SK-N-MC (cell line): ENCODE results near the gene FAM187B.
"Not testable (repeated sequence)": the region's sequence is repeated elsewhere in the genome, so short reads cannot be mapped to it uniquely, and the experiment has no call there.

Experiments used
- DNase-seq: peaks from one replicate; pipeline ENCODE4 v3.0.0-alpha.2; 2011; ENCODE audit warnings: low read depth, low spot score
- H3K27ac ChIP-seq: fragments of 200-600 bp; sonication (generic); 2 replicates; pipeline ENCODE4 v1.5.1; 2016; ENCODE audit warnings: mixed run types
- H3K36me3 ChIP-seq: fragments of 200-600 bp; sonication (generic); 2 replicates; pipeline ENCODE4 v1.6.1; 2017; ENCODE audit warnings: antibody characterized with exemption, low read length, mixed read lengths; ENCODE audit not compliant: insufficient read depth
- H3K4me3 ChIP-seq: fragments of 200-600 bp; sonication (generic); 2 replicates; pipeline ENCODE4 v1.5.1; 2016
- H3K9ac ChIP-seq: fragments of 200-600 bp; sonication (generic); 2 replicates; pipeline ENCODE4 v1.8.0; 2017; ENCODE audit warnings: mixed run types, mixed read lengths; ENCODE audit not compliant: insufficient read length
- H3K9me3 ChIP-seq: fragments of 200-600 bp; sonication (generic); 2 replicates; pipeline ENCODE4 v1.6.1; 2017; ENCODE audit warnings: low read depth, mild to moderate bottlenecking, antibody characterized with exemption, low read length, moderate library complexity, mixed read lengths
- EZH2 ChIP-seq: fragments of 200-600 bp; sonication (generic); IDR thresholded peaks from one replicate; pipeline ENCODE4 v1.6.1; 2017; ENCODE audit warnings: antibody characterized with exemption
- FOXP2 ChIP-seq: optimal IDR thresholded peaks from 2 replicates; pipeline ENCODE3; 2011; ENCODE audit warnings: mild to moderate bottlenecking, moderate library complexity; ENCODE audit not compliant: insufficient read depth; ENCODE audit errors: extremely low read length, control extremely low read depth
- POLR2AphosphoS5 ChIP-seq: IDR thresholded peaks from 2 replicates; pipeline ENCODE4 v1.6.1; 2012; ENCODE audit warnings: mild to moderate bottlenecking, low read depth, low read length, borderline replicate concordance

FAM187B gene

DNA sequence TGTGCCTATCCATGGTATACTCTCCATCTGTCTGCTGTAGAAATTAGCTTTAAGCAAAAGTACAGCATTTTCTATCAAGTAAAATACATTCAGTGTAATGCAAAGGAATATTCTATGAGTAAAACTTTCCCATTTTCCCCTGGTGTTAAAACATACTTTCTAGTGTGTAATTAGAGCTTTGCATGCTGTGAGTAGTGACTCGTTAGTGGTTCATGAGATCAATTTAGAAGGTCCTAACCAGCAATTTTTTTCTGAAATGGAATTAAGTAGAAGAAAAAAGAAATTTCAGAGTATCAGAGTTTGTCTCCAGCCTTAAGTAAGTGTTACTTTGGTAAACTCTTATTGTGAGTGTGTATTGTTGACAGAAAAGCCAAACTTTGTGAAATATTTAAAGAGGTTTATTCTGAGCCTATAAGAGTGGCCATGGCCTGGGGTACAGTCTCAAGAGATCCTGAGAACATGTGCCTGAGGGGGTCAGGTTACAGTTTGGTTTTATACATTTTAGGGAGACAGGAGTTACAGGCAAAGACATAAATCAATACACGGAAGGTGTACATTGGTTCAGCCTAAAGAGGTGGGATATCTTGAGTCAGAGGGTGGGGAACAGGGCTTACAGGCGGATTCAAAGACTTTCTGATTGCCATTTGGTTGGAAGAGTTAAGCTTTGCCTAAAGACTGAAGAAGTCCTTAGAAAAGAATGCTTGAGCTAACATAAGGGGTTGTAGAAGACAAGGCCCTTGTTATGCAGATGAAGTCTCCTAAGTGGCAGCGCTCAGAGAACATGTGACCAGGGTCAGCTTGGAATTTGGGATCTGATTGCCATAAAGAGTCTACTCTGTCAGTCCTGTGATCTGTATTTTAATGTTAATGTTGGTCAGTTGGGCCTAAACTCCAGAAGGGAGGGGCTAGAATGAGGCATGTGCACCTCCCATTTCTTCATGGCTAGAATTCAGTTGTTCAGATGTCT is 25.5 kb downstream of the FAM187B start:
- Histone ChIP-seq H3K9me3 (no peaks in the 10 kb centered on the region), H3K4me3 (no peak overlapping the region), H3K36me3 (no peaks in the 10 kb centered on the region), H3K9ac (no peak overlapping the region), H3K27ac (no peak overlapping the region)
- TF ChIP-seq POLR2AphosphoS5 (no peak), EZH2 (no peak), FOXP2 (no peak)
- DNase-seq: no peak

DNA sequence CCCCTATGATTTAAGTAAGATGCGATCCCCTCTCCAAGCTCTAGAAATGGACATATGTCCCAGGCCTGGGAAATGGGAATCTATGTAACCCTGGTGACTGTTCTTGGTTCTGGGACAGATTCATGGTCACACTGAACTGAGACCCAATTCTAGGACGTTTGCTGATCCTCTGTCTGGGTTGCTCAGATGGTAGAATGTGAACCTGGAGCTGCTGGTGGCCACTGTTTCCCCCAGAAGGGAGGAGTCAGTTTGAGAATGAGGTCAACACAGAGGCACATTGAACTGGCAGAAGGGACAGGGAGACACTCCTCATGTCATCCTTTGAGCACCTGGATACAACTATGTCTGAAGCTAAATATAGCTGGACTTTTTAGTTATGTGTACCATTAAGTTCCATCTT is 29.1 kb downstream of the FAM187B start:
- no peak for DNase-seq
- H3K27ac ChIP-seq: no peak overlapping the region
- no peaks in the 10 kb centered on the region for H3K9me3 ChIP-seq
- TF ChIP-seq FOXP2: no peak
- no peak for TF ChIP-seq POLR2AphosphoS5
- TF ChIP-seq EZH2: no peak
- no peak overlapping the region for H3K9ac ChIP-seq
- H3K36me3 ChIP-seq: no peaks in the 10 kb centered on the region
- H3K4me3 ChIP-seq: no peak overlapping the region

DNA sequence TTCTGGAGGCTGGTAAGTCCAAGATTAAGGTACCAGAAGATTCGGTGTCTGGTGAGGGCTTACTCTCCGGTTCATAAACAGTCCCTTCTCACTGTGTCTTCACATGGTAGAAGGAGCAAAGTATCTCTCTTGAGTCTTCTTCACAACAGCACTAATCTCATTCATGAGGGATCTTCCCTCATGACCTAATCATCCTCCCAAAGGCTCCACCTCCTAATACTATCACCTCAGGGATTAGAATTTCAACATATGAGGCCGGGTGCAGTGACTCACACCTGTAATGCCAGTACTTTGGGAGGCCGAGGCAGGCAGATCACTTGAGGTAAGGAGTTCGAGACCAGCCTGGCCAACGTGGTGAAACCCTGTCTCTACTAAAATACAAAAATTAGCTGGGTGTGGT is 31.7 kb downstream of the FAM187B start:
- not testable (repeated sequence) for H3K27ac ChIP-seq, DNase-seq, H3K4me3 ChIP-seq, H3K9ac ChIP-seq, H3K36me3 ChIP-seq, H3K9me3 ChIP-seq

DNA sequence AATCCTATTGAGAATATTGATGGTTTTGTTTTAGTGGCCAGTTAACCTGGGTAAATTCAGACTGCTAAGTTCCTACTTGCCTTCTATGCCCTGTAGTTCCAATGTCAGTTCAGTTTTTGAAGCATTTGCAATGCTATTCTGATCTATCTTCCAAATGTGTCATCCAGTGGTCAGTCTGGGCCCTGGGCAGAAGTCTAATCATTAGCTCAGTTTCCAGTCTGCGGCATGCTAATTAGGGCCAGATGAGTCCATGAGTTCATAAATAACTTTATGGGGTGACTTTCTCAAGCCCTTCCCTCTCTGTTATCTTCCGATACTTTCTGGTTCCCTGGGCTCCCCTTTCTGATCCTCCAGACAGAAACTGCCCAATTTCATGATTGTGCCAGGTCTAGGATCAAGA is 32.7 kb downstream of the FAM187B start:
- H3K36me3 ChIP-seq: no peaks in the 10 kb centered on the region
- H3K4me3 ChIP-seq: no peak overlapping the region
- DNase-seq: no peak
- H3K27ac ChIP-seq: no peak overlapping the region
- H3K9me3 ChIP-seq: no peaks in the 10 kb centered on the region
- no peak for TF ChIP-seq FOXP2
- no peak overlapping the region for H3K9ac ChIP-seq

DNA sequence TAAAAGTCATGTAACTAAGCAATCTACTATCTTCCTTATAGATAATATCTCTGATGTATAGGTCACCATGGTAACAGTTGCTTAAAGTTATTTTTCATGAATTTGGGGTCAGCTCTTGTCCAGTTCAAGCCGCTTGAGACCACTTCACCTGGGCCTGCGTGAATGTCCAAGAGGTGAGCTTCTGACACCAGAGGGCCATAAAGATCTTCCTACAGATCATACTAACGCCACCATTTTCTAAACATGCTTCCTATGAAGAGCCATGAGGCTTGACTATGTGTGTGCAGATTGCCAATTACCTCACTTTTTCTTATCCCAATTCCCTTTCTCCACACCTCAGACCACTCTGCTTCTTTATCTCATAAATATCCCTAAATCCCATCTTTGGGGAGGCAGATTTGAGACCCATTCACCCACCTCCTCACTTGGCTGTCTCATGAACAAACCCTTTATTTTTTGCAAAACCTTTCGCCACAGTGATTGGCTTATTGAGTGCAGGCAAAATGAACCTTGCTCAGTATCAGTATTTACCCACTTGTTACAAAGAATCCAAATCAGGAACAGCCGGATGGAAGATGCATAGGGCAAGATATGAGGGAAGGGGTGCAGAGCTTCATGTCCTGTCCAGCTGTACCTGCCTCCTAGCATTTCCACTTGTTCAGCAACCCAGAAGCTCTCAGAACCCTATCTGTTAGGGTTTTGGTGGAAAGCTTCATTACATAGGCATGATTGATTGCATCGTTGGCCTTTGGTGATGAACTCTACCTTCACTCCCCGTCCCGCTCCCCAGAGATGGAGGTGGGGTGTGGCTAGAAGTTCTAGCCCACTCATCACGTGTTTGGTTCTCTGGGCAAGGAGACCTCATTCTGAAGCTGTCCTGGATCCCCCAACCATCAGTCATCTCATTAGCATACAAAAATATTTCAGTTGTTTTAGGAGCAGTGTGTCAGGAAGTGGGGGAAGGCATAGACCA is 34.2 kb downstream of the FAM187B start:
- Histone ChIP-seq H3K4me3 (no peak overlapping the region), H3K36me3 (no peaks in the 10 kb centered on the region), H3K9me3 (no peaks in the 10 kb centered on the region), H3K27ac (no peak overlapping the region), H3K9ac (no peak overlapping the region)
- DNase-seq: no peak
- no peak for TF ChIP-seq FOXP2
- no peak for TF ChIP-seq POLR2AphosphoS5
- no peak for TF ChIP-seq EZH2

DNA sequence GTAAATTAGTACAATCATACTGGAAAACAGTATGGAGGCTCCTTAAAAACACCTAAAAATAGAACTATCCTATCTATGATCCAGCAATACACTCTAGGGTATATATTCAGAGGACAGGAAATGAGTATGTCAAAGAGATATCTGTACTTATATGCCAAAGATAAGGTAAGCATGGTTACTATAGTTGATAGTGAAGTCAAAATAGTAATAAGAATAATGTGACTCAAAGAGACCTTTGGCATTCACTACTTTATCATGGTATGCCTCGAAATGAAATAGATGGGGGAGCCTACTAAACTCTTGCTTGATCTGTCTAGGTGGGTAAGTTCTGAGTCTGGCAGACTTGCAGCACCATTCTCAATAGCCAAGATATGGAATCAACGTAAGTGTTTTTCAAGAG is 43.7 kb downstream of the FAM187B start:
- Histone ChIP-seq H3K4me3 (no peak overlapping the region), H3K36me3 (no peaks in the 10 kb centered on the region), H3K9ac (no peak overlapping the region), H3K9me3 (no peaks in the 10 kb centered on the region), H3K27ac (no peak overlapping the region)
- no peak for DNase-seq
- TF ChIP-seq EZH2 (no peak), POLR2AphosphoS5 (no peak), FOXP2 (no peak)

DNA sequence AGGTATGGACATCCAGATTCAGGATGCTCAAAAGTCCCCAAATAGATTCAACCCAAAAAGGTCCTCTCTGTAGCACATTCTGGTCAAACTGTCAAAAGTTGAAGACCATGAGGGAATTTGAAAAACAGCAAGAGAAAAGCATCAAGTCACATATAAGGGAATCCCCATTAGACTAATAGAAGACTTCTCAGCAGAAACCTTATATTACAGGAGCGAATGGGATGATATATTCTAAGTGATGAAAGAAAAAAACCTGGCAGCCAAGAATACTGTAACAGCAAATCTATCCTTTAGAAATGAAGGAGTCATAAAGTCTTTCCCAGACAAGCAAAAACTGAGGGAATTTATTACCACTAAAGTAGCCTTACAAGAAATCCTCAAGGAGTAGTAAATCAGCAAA is 44.3 kb downstream of the FAM187B start:
- Histone ChIP-seq H3K9ac (no peak overlapping the region), H3K36me3 (no peaks in the 10 kb centered on the region), H3K4me3 (no peak overlapping the region), H3K9me3 (no peaks in the 10 kb centered on the region), H3K27ac (no peak overlapping the region)
- TF ChIP-seq EZH2 (no peak), POLR2AphosphoS5 (no peak), FOXP2 (no peak)
- DNase-seq: no peak

DNA sequence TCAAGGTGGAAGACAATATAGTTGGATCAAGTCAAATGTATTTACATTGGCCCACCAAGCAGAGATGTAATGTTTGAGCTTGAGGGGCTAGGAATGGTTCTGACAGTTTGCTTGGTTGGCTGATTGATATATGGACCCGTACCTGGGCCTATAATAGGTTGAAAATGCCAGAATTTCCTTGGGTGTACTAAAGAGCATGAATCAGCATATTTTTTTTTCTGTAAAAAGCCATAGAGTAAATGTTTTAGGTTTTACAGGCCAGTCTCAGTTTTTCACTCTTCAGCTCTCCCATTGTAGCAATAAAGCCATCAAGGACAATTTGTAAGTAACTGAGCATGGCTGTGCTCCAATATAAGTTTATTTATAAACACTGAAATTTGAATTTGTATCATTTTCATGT is 47.2 kb downstream of the FAM187B start:
- Histone ChIP-seq H3K9ac (no peak overlapping the region), H3K27ac (no peak overlapping the region), H3K9me3 (no peaks in the 10 kb centered on the region), H3K4me3 (no peak overlapping the region), H3K36me3 (no peaks in the 10 kb centered on the region)
- TF ChIP-seq EZH2: no peak
- TF ChIP-seq FOXP2: no peak
- TF ChIP-seq POLR2AphosphoS5: no peak
- DNase-seq: no peak
